Upper lobe of left lung (tissue), 6 donors: ENCODE data around the gene MARK1. TPM values are rescaled to one million over a fixed set of nuclear protein-coding genes. Genes with fewer than 3 reads are reported as not detected.

Source experiments
- ATAC-seq, 2 donors: fragments of 200-7000 bp; cut with Tn5 transposase; one replicate each; pipeline ENCODE4 v1.9.1; 2022; ENCODE audit warnings: mild to moderate bottlenecking in 2 of 2, moderate library complexity in 2 of 2; ENCODE audit not compliant: low FRiP score in 2 of 2
- DNase-seq, 2 donors: peaks; one replicate each; pipeline ENCODE4 v3.0.0-alpha.2; 2019 to 2020
- H3K27ac ChIP-seq, 4 donors: fragments of 200-600 bp; sonication (generic); one replicate each; pipeline ENCODE4 v1.5.1; 2016 to 2019
- H3K27me3 ChIP-seq, 4 donors: fragments of 200-600 bp; sonication (generic); one replicate each; pipeline ENCODE4 v1.5.1; 2017 to 2019
- H3K36me3 ChIP-seq, 4 donors: fragments of 200-600 bp; sonication (generic); one replicate each; pipeline ENCODE4 v1.5.1; 2016 to 2019
- H3K4me1 ChIP-seq, 4 donors: fragments of 200-600 bp; sonication (generic); one replicate each; pipeline ENCODE4 v1.5.1; 2018 to 2019
- H3K4me3 ChIP-seq, 4 donors: fragments of 200-600 bp; sonication (generic); one replicate each; pipeline ENCODE4 v1.5.1; 2017 to 2019; ENCODE audit warnings: mild to moderate bottlenecking in 2 of 4, moderate library complexity in 1 of 4
- H3K9me3 ChIP-seq, 4 donors: fragments of 200-600 bp; sonication (generic); one replicate each; pipeline ENCODE4 v1.5.1; 2018 to 2019
- EP300 ChIP-seq, 4 donors: sonication (generic); formaldehyde crosslinking; IDR thresholded peaks; one replicate each; pipeline ENCODE4 v1.5.1; 2017; ENCODE audit warnings: antibody characterized with exemption in 4 of 4, control low read depth in 2 of 4
- POLR2A ChIP-seq, 4 donors: fragments of 450-650 bp; IDR thresholded peaks; one replicate each; pipeline ENCODE4 v1.5.1; 2016 to 2017; ENCODE audit warnings: antibody characterized with exemption in 4 of 4, mild to moderate bottlenecking in 2 of 4
- POLR2AphosphoS5 ChIP-seq, 2 donors: sonication (generic); formaldehyde crosslinking; IDR thresholded peaks; one replicate each; pipeline ENCODE4 v1.5.1; 2017; ENCODE audit warnings: antibody characterized with exemption in 2 of 2
- WGBS, 2 donors: methylation state at CpG; one replicate each; pipeline ENCODE4 v1.1.5; 2017 to 2018; 5-methylcytosine and 5-hydroxymethylcytosine counted together
- small RNA-seq, 4 donors: library from RNA; depleted of rRNA; stranded (forward); fragments of <200 nt; gene quantifications; one replicate each; pipeline ENCODE3, GENCODE V24; 2016
- total RNA-seq, 6 donors: library from RNA; depleted of rRNA in 4 of 6; stranded (reverse); fragments of >200 nt in 4 of 6; gene quantifications; one replicate each; pipeline versions ENCODE4 v1.1.0 to v1.2.1, GENCODE V29; 2016 to 2021
- TF ChIP-seq, protein P1 (sequence below), 6 experiments: fragments of 450-650 bp in 4 of 6; fragments of 200-600 bp in 2 of 6; sonication (generic) in 2 of 6; IDR thresholded peaks; one replicate each; pipeline ENCODE4 v1.5.1; 2016 to 2019; ENCODE audit warnings: antibody characterized with exemption in 6 of 6
- donor health status: DM: no; HTN: no; CAD: no; lungs with moderate emphysema.
- donor health status: DM: no; HTN: yes; CAD: no; lungs with severe emphysema.

The MARK1 gene
- total RNA-seq, 6 donors from 2014 or later: 1.0 to 3.6 (median 1.8) TPM

DNA sequence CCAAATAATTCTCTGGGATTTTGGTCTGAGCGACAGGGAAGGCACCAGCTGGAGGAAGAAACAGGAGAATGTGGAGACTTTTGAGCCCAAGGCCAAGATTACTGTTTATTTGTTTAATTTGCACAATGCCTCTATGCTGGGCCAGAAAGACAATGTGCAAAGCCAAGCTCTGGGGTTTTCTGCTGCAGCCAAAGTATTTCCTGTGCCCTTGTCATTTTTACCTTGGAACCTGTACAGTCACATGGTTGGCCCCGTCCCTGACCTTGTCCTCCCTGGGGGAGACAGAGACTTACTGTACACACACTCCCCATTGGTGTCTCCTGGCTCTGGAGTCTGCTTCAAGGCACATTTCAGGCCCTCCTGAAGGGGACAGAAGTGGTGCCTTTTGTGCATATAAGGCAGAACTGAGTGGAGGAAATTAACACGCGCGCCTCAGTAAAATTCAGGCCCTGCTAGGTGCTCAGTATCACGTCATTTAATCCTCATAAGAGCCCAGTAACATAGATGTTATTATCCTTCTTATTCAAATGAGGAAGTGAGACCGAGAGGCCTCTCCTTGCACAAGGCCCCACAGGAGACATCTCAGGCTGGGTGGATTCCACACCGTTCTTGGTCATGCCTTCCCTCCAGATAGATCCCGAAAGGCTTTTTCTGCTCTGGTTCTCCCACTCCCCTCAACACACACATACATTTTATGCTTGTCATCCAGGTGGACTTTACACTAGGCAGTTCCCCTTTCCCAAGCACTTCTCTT, 183.3 kb downstream of the MARK1 start:
- Histone ChIP-seq H3K4me1 (no peaks in the 10 kb centered on the region), H3K36me3 (no peaks in the 10 kb centered on the region), H3K9me3 (peaks cover 0 to 2% (median under 1%) of the 10 kb centered on the region in 4 donors), H3K27me3 (no peaks in the 10 kb centered on the region), H3K4me3 (no peak overlapping the region), H3K27ac (no peak overlapping the region)
- 68 to 69% methylated on average over 9 of the region's 9 CpGs for WGBS, 2 donors
- TF ChIP-seq, protein P1, sequence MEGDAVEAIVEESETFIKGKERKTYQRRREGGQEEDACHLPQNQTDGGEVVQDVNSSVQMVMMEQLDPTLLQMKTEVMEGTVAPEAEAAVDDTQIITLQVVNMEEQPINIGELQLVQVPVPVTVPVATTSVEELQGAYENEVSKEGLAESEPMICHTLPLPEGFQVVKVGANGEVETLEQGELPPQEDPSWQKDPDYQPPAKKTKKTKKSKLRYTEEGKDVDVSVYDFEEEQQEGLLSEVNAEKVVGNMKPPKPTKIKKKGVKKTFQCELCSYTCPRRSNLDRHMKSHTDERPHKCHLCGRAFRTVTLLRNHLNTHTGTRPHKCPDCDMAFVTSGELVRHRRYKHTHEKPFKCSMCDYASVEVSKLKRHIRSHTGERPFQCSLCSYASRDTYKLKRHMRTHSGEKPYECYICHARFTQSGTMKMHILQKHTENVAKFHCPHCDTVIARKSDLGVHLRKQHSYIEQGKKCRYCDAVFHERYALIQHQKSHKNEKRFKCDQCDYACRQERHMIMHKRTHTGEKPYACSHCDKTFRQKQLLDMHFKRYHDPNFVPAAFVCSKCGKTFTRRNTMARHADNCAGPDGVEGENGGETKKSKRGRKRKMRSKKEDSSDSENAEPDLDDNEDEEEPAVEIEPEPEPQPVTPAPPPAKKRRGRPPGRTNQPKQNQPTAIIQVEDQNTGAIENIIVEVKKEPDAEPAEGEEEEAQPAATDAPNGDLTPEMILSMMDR (IDR thresholded peaks at IDR 0.05): no peak
- TF ChIP-seq POLR2A (IDR thresholded peaks at IDR 0.05) (no peak), POLR2AphosphoS5 (IDR thresholded peaks at IDR 0.05) (no peak), EP300 (IDR thresholded peaks at IDR 0.05) (no peak)
- DNase-seq: no peak
- ATAC-seq: peak in 1 of 2 donors; percentile 41

Small RNA genes within 50 kb of the gene (small RNA-seq; reads per million reads assigned to genes)
- 0 reads per million in 4 donors for gene RN7SL464P

Other genes with a start within 250 kb of the MARK1 start
- 10 to 100 TPM; 12.6 to 33.0 (median 30.0) TPM for gene C1orf115, start 162.2 kb downstream of the MARK1 start, total RNA-seq
- 100 to 1,000 TPM in 1 of 6 donors, 10 to 100 TPM in 5; 44.2 to 125 (median 62.0) TPM for gene MTARC2, start 220.2 kb downstream of the MARK1 start, total RNA-seq